Loucy (cell line): ENCODE measurements around the gene DGKQ.

Source experiments
- EZH2phosphoT487 ChIP-seq: fragments of 200-600 bp; IDR thresholded peaks from 2 replicates; pipeline ENCODE4 v1.6.1; 2018; ENCODE audit warnings: antibody characterized with exemption, mild to moderate bottlenecking, moderate library complexity, borderline replicate concordance
- TF ChIP-seq, protein P1 (sequence below): fragments of 200-600 bp; sonication (generic); conservative IDR thresholded peaks from 2 replicates; pipeline ENCODE4 v1.5.1; 2014; ENCODE audit warnings: mild to moderate bottlenecking, antibody characterized with exemption, low read length

GRCh38 chr4:1019729-1020470, 46.5 kb upstream of the DGKQ start:
- no peak for TF ChIP-seq EZH2phosphoT487
- TF ChIP-seq, protein P1, sequence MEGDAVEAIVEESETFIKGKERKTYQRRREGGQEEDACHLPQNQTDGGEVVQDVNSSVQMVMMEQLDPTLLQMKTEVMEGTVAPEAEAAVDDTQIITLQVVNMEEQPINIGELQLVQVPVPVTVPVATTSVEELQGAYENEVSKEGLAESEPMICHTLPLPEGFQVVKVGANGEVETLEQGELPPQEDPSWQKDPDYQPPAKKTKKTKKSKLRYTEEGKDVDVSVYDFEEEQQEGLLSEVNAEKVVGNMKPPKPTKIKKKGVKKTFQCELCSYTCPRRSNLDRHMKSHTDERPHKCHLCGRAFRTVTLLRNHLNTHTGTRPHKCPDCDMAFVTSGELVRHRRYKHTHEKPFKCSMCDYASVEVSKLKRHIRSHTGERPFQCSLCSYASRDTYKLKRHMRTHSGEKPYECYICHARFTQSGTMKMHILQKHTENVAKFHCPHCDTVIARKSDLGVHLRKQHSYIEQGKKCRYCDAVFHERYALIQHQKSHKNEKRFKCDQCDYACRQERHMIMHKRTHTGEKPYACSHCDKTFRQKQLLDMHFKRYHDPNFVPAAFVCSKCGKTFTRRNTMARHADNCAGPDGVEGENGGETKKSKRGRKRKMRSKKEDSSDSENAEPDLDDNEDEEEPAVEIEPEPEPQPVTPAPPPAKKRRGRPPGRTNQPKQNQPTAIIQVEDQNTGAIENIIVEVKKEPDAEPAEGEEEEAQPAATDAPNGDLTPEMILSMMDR = no peak
